GM23338 (cell line): ENCODE results near the gene GTF3C1. TPM values are rescaled to one million over a fixed set of nuclear protein-coding genes. Genes with fewer than 3 reads are reported as not detected.

Experiments
- ATAC-seq: fragments of 200-7000 bp; cut with Tn5 transposase; 3 replicates; pipeline ENCODE4 v1.9.1; 2020
- DNase-seq: peaks from one replicate; pipeline ENCODE4 v3.0.0-alpha.2; 2015; ENCODE audit warnings: low spot score
- H2AFZ ChIP-seq: fragments of 200-600 bp; sonication (generic); 2 replicates; pipeline ENCODE4 v1.8.0; 2016; ENCODE audit warnings: antibody characterized with exemption, mild to moderate bottlenecking, moderate library complexity
- H3F3A ChIP-seq: fragments of 200-600 bp; sonication (generic); replicated peaks from 2 replicates; pipeline ENCODE4 v1.8.0; 2017; ENCODE audit warnings: antibody characterized with exemption, mixed run types, low read depth
- H3K27ac ChIP-seq: fragments of 200-600 bp; sonication (generic); 2 replicates; pipeline ENCODE4 v1.6.1; 2016; ENCODE audit warnings: low read depth
- H3K27me3 ChIP-seq: fragments of 200-600 bp; sonication (generic); 2 replicates; pipeline ENCODE4 v1.8.0; 2016; ENCODE audit warnings: mild to moderate bottlenecking, mixed run types, moderate library complexity; ENCODE audit not compliant: insufficient read depth
- H3K36me3 ChIP-seq: fragments of 200-600 bp; sonication (generic); 2 replicates; pipeline ENCODE4 v1.8.0; 2016; ENCODE audit warnings: mild to moderate bottlenecking; ENCODE audit not compliant: insufficient read depth
- H3K4me1 ChIP-seq: fragments of 200-600 bp; sonication (generic); 2 replicates; pipeline ENCODE4 v1.8.0; 2016; ENCODE audit warnings: mild to moderate bottlenecking, moderate library complexity; ENCODE audit not compliant: insufficient read depth
- H3K4me2 ChIP-seq: fragments of 200-600 bp; sonication (generic); 2 replicates; pipeline ENCODE4 v1.7.1; 2017; ENCODE audit warnings: mixed run types
- H3K4me3 ChIP-seq: fragments of 200-600 bp; sonication (generic); 2 replicates; pipeline ENCODE4 v1.6.1; 2016; ENCODE audit warnings: mixed run types
- H3K79me2 ChIP-seq: fragments of 200-600 bp; sonication (generic); replicated peaks from 2 replicates; pipeline ENCODE4 v1.8.0; 2017; ENCODE audit warnings: mild to moderate bottlenecking; ENCODE audit not compliant: insufficient read depth
- H3K9me2 ChIP-seq: fragments of 200-600 bp; sonication (generic); 2 replicates; pipeline ENCODE4 v1.8.0; 2017; ENCODE audit not compliant: insufficient read depth
- H4K20me1 ChIP-seq: fragments of 200-600 bp; sonication (generic); replicated peaks from 2 replicates; pipeline ENCODE4 v1.8.0; 2017; ENCODE audit warnings: mild to moderate bottlenecking; ENCODE audit not compliant: insufficient read depth
- H3K27ac Mint-ChIP-seq: 2 replicates; pipeline ENCODE4 v1.8.0; 2020; ENCODE audit warnings: inconsistent platforms, mild to moderate bottlenecking, moderate library complexity, mixed read lengths
- H3K27me3 Mint-ChIP-seq: 3 replicates; pipeline ENCODE4 v1.8.0; 2022; ENCODE audit warnings: low read depth, mild to moderate bottlenecking, moderate library complexity, mixed read lengths, inconsistent platforms; ENCODE audit not compliant: insufficient read depth, poor library complexity
- H3K36me3 Mint-ChIP-seq: 3 replicates; pipeline ENCODE4 v1.8.0; 2021; ENCODE audit warnings: low read depth, mild to moderate bottlenecking, inconsistent platforms, moderate library complexity, mixed read lengths
- H3K4me1 Mint-ChIP-seq: 3 replicates; pipeline ENCODE4 v1.8.0; 2020; ENCODE audit warnings: mild to moderate bottlenecking, inconsistent platforms, mixed read lengths
- H3K4me3 Mint-ChIP-seq: 3 replicates; pipeline ENCODE4 v1.8.0; 2021; ENCODE audit warnings: moderate library complexity, mild to moderate bottlenecking, inconsistent platforms, mixed read lengths
- H3K9me3 Mint-ChIP-seq: 3 replicates; pipeline ENCODE4 v1.8.0; 2020; ENCODE audit warnings: moderate library complexity, mild to moderate bottlenecking, inconsistent platforms, mixed read lengths
- EZH2phosphoT487 ChIP-seq: fragments of 200-600 bp; sonication (generic); IDR thresholded peaks from one replicate; pipeline ENCODE4 v1.8.1; 2018; ENCODE audit warnings: antibody characterized with exemption; ENCODE audit not compliant: unreplicated experiment
- NANOG ChIP-seq: IDR thresholded peaks from 2 replicates; pipeline ENCODE4 v1.6.1; 2016; ENCODE audit warnings: antibody characterized with exemption, borderline replicate concordance
- ZNF331 ChIP-seq: fragments of 250-450 bp; sonication (Bioruptor Pico); IDR thresholded peaks from 2 replicates; pipeline ENCODE4 v1.5.0; 2020; ENCODE audit warnings: low read depth, mild to moderate bottlenecking, moderate library complexity
- polyA plus RNA-seq: library from polyadenylated mRNA; unstranded; fragments of >200 nt; fragmentation: Nextera tagmentation; extraction: Ambion mirVana; gene quantifications from 2 replicates; pipeline ENCODE4 v1.2.1, GENCODE V29; 2016
- total RNA-seq: library from RNA; depleted of rRNA; stranded (reverse); fragments of >200 nt; shearing (Covaris generic); gene quantifications from 2 replicates; pipeline ENCODE4 v1.2.3, GENCODE V29; 2014
- TF ChIP-seq, protein P1 (sequence below): IDR thresholded peaks from 2 replicates; pipeline ENCODE4 v1.6.1; 2016; ENCODE audit warnings: antibody characterized with exemption
- TF ChIP-seq, protein P2 (sequence below): fragments of 250-450 bp; sonication (Bioruptor Pico); IDR thresholded peaks from 2 replicates; pipeline ENCODE4 v1.5.0; 2020; ENCODE audit warnings: mild to moderate bottlenecking, moderate library complexity

The GTF3C1 gene
- total and polyA plus RNA-seq, 2 experiments from 2014 or later, result 78.5 to 138 TPM

GRCh38 chr16:27551036-27551435 lies 1.3 kb upstream of the GTF3C1 start:
- TF ChIP-seq NANOG, result no peak
- TF ChIP-seq, protein P1, sequence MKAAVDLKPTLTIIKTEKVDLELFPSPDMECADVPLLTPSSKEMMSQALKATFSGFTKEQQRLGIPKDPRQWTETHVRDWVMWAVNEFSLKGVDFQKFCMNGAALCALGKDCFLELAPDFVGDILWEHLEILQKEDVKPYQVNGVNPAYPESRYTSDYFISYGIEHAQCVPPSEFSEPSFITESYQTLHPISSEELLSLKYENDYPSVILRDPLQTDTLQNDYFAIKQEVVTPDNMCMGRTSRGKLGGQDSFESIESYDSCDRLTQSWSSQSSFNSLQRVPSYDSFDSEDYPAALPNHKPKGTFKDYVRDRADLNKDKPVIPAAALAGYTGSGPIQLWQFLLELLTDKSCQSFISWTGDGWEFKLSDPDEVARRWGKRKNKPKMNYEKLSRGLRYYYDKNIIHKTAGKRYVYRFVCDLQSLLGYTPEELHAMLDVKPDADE, result no peak
- no peak for TF ChIP-seq EZH2phosphoT487
- no peak for TF ChIP-seq ZNF331 (CRISPR knock-in tag)
- TF ChIP-seq, protein P2, sequence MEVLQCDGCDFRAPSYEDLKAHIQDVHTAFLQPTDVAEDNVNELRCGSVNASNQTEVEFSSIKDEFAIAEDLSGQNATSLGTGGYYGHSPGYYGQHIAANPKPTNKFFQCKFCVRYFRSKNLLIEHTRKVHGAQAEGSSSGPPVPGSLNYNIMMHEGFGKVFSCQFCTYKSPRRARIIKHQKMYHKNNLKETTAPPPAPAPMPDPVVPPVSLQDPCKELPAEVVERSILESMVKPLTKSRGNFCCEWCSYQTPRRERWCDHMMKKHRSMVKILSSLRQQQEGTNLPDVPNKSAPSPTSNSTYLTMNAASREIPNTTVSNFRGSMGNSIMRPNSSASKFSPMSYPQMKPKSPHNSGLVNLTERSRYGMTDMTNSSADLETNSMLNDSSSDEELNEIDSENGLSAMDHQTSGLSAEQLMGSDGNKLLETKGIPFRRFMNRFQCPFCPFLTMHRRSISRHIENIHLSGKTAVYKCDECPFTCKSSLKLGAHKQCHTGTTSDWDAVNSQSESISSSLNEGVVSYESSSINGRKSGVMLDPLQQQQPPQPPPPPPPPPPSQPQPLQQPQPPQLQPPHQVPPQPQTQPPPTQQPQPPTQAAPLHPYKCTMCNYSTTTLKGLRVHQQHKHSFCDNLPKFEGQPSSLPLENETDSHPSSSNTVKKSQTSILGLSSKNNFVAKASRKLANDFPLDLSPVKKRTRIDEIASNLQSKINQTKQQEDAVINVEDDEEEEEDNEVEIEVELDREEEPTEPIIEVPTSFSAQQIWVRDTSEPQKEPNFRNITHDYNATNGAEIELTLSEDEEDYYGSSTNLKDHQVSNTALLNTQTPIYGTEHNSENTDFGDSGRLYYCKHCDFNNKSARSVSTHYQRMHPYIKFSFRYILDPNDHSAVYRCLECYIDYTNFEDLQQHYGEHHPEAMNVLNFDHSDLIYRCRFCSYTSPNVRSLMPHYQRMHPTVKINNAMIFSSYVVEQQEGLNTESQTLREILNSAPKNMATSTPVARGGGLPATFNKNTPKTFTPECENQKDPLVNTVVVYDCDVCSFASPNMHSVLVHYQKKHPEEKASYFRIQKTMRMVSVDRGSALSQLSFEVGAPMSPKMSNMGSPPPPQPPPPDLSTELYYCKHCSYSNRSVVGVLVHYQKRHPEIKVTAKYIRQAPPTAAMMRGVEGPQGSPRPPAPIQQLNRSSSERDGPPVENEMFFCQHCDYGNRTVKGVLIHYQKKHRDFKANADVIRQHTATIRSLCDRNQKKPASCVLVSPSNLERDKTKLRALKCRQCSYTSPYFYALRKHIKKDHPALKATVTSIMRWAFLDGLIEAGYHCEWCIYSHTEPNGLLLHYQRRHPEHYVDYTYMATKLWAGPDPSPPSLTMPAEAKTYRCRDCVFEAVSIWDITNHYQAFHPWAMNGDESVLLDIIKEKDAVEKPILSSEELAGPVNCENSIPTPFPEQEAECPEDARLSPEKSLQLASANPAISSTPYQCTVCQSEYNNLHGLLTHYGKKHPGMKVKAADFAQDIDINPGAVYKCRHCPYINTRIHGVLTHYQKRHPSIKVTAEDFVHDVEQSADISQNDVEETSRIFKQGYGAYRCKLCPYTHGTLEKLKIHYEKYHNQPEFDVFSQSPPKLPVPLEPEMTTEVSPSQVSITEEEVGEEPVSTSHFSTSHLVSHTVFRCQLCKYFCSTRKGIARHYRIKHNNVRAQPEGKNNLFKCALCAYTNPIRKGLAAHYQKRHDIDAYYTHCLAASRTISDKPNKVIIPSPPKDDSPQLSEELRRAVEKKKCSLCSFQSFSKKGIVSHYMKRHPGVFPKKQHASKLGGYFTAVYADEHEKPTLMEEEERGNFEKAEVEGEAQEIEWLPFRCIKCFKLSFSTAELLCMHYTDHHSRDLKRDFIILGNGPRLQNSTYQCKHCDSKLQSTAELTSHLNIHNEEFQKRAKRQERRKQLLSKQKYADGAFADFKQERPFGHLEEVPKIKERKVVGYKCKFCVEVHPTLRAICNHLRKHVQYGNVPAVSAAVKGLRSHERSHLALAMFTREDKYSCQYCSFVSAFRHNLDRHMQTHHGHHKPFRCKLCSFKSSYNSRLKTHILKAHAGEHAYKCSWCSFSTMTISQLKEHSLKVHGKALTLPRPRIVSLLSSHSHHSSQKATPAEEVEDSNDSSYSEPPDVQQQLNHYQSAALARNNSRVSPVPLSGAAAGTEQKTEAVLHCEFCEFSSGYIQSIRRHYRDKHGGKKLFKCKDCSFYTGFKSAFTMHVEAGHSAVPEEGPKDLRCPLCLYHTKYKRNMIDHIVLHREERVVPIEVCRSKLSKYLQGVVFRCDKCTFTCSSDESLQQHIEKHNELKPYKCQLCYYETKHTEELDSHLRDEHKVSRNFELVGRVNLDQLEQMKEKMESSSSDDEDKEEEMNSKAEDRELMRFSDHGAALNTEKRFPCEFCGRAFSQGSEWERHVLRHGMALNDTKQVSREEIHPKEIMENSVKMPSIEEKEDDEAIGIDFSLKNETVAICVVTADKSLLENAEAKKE (CRISPR knock-in tag), result no peak
- Mint-ChIP-seq H3K27ac (no peak overlapping the region), H3K36me3 (peaks cover 6% of the 10 kb centered on the region; the same call in 2 of the 3 replicates), H3K9me3 (no peaks in the 10 kb centered on the region; the same call in 2 of the 3 replicates), H3K4me1 (peaks cover 8% of the 10 kb centered on the region; the same call in 2 of the 3 replicates), H3K4me3 (peak overlapping the region; percentile 100), H3K27me3 (peaks cover 5% of the 10 kb centered on the region)
- Histone ChIP-seq H3K27me3 (no peaks in the 10 kb centered on the region), H3K4me1 (peaks cover 8% of the 10 kb centered on the region), H3K4me2 (peak overlapping the region; percentile 88), H3K4me3 (peak overlapping the region; percentile 91), H3K36me3 (no peaks in the 10 kb centered on the region), H2AFZ (no peak overlapping the region), H4K20me1 (peaks cover 24% of the 10 kb centered on the region), H3F3A (no peaks in the 10 kb centered on the region), H3K9me2 (no peaks in the 10 kb centered on the region), H3K79me2 (peaks cover 54% of the 10 kb centered on the region), H3K27ac (no peak overlapping the region)
- no peak for ATAC-seq
- DNase-seq, result no peak
